ENCODE results near the gene CTU2.

DNA sequence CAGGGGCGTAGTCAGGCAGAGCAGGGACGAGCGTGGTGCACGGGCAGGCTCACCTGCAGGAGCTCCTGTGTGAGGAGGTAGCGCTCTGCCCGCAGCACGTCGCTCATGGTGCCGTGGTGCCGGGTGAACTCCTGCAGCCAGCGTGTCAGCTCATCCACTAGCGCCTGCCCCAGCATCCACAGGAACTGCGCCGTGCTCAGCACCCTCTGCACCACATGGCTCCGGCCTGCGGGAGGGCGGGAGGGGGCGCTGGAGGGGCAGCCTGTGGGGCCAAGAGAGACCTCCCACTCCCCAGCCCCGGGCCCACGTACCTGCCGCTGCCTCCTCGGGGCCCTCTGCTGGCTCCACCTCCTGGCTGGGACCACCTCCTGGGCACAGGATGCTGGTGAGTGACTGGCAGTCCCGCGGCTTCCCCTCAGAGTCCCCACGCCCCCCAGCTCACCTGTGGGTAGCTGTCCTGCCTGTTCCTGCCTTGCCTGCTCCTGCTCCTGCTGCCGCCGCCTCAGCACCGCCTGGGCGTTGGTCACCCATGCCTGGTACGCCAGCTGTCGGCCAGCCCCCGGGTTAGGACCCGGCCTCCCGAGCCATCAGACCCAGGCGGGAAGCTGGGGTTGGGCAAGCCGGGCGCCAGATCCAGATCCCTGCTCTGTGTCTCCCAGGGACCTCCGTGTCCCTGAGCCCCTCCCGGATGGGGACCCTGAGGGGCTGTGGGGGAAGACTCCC lies 16.6 kb downstream of the CTU2 start:
- no peak for TF ChIP-seq POLR2A (IDR thresholded peaks at IDR 0.05; ENCODE audit: low read depth, low read length)
- TF ChIP-seq POLR2AphosphoS5 (IDR thresholded peaks at IDR 0.05; ENCODE audit: low read depth, low read length): no peak
